Nephron progenitor cell (in vitro differentiated cells): Measurements from ENCODE around the gene TMEM87A.
"Not testable (repeated sequence)": the region's sequence is repeated elsewhere in the genome, so short reads cannot be mapped to it uniquely, and the experiment has no call there.

Experiments
- DNase-seq: peaks from one replicate; pipeline ENCODE4 v3.0.0; 2021
- H3K27ac Mint-ChIP-seq: 2 replicates; pipeline ENCODE4 v1.8.0; 2021; ENCODE audit warnings: mild to moderate bottlenecking, moderate library complexity, mixed read lengths
- H3K27me3 Mint-ChIP-seq: 2 replicates; pipeline ENCODE4 v1.8.0; 2021; ENCODE audit warnings: mild to moderate bottlenecking, low read depth, mixed read lengths; ENCODE audit not compliant: poor library complexity
- H3K36me3 Mint-ChIP-seq: 2 replicates; pipeline ENCODE4 v1.8.0; 2021; ENCODE audit warnings: low read depth, mixed read lengths
- H3K4me1 Mint-ChIP-seq: 2 replicates; pipeline ENCODE4 v1.8.0; 2021; ENCODE audit warnings: mixed read lengths
- H3K4me3 Mint-ChIP-seq: 2 replicates; pipeline ENCODE4 v1.8.0; 2021; ENCODE audit warnings: mild to moderate bottlenecking, moderate library complexity, mixed read lengths
- H3K9me3 Mint-ChIP-seq: 2 replicates; pipeline ENCODE4 v1.8.0; 2021; ENCODE audit warnings: mild to moderate bottlenecking, moderate library complexity, mixed read lengths
- TF ChIP-seq, protein P1 (sequence below): fragments of 200-600 bp; sonication (generic); IDR thresholded peaks from 2 replicates; pipeline ENCODE4 v1.5.0; 2021; ENCODE audit warnings: antibody characterized with exemption

Gene TMEM87A

DNA sequence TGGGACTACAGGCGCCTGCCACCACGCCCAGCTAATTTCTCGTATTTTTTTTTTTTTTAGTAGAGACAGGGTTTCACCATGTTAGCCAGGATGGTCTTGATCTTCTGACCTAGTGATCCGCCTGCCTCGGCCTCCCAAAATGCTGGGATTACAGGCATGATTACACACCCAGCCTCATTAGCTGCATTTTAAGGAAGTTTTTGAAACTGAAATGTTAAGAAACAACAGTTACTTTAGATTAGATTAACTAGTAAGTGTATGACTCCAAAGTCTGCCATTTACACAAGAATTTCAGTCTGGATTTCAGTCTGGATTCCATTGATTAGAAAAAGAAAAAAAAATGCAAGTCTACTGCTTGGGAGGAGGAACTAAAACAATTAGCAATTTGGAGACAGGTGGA lies 40.6 kb downstream of the TMEM87A start:
- no peak overlapping the region for H3K4me3 Mint-ChIP-seq
- H3K27ac Mint-ChIP-seq = no peak overlapping the region
- no peaks in the 10 kb centered on the region for H3K4me1 Mint-ChIP-seq
- DNase-seq = no peak
- H3K27me3 Mint-ChIP-seq = no peaks in the 10 kb centered on the region
- H3K9me3 Mint-ChIP-seq = no peaks in the 10 kb centered on the region
- peaks cover 56% of the 10 kb centered on the region for H3K36me3 Mint-ChIP-seq
- TF ChIP-seq, protein P1, sequence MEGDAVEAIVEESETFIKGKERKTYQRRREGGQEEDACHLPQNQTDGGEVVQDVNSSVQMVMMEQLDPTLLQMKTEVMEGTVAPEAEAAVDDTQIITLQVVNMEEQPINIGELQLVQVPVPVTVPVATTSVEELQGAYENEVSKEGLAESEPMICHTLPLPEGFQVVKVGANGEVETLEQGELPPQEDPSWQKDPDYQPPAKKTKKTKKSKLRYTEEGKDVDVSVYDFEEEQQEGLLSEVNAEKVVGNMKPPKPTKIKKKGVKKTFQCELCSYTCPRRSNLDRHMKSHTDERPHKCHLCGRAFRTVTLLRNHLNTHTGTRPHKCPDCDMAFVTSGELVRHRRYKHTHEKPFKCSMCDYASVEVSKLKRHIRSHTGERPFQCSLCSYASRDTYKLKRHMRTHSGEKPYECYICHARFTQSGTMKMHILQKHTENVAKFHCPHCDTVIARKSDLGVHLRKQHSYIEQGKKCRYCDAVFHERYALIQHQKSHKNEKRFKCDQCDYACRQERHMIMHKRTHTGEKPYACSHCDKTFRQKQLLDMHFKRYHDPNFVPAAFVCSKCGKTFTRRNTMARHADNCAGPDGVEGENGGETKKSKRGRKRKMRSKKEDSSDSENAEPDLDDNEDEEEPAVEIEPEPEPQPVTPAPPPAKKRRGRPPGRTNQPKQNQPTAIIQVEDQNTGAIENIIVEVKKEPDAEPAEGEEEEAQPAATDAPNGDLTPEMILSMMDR = no peak

DNA sequence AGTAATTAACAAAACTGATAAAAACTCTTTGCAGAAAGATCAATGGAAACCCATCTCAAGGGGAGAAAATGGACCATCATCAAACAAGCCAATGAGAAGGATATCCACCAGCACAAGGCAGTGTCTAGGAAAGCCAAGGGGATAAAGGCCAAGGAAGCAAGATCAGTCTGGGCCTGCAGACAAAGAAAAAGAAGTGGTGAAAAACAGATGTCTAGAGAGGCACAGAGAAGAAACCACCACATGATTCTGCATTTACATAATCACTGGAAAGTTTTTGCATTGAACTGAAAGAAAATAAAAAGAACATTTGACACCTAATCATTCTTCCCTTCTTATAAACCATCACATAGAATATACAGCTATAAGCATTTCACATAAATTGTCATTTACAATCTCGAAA lies 42.1 kb downstream of the TMEM87A start:
- H3K9me3 Mint-ChIP-seq = no peaks in the 10 kb centered on the region
- H3K4me1 Mint-ChIP-seq = no peaks in the 10 kb centered on the region
- TF ChIP-seq, protein P1 = no peak
- H3K27me3 Mint-ChIP-seq = no peaks in the 10 kb centered on the region
- DNase-seq = no peak
- no peak overlapping the region for H3K27ac Mint-ChIP-seq
- H3K4me3 Mint-ChIP-seq = no peak overlapping the region
- peaks cover 51% of the 10 kb centered on the region for H3K36me3 Mint-ChIP-seq

DNA sequence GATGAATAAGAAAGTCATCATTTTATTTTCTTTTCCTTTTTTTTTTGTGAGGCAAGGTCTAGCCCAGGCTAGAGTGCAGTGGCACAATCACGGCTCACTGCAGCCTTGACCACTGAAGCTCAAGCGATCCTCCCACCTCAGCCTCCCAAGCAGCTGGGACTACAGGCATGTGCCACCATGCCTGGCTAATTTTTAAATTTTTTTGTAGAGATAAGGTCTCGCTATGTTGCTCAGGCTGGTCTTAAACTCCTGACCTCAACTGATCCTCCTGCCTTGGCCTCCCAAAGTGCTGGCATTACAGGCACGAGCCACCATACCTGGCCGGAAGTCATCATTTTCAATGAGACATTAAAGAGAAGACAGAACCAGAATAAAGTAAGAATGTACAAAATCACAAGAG lies 44.3 kb downstream of the TMEM87A start:
- not testable (repeated sequence) for H3K4me3 Mint-ChIP-seq, DNase-seq, H3K4me1 Mint-ChIP-seq, H3K9me3 Mint-ChIP-seq, H3K27me3 Mint-ChIP-seq
- Mint-ChIP-seq H3K36me3 (peaks cover 52% of the 10 kb centered on the region), H3K27ac (peak overlapping the region; percentile 1)

DNA sequence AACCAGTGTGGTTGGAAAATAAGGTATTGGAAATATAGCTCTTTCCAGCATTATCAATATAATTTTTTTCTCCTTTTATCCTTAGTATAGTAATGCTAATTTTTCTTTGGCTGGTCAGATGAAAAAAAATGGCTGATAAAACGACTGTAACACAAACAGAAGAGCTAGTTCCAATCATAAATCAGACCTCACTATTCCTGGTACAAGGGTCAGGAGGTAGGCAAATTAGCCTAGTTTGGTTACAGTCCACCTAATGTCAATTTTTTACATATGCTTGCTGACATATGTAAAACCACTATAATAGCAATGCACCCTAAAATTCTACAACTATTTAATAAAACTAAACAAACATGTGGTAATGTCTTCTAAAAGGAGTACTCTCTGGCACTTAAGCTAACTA lies 45.2 kb downstream of the TMEM87A start:
- Mint-ChIP-seq H3K9me3 (no peaks in the 10 kb centered on the region), H3K27me3 (no peaks in the 10 kb centered on the region), H3K4me1 (no peaks in the 10 kb centered on the region), H3K27ac (no peak overlapping the region), H3K4me3 (no peak overlapping the region), H3K36me3 (peaks cover 60% of the 10 kb centered on the region)
- DNase-seq = no peak
- TF ChIP-seq, protein P1 = no peak

DNA sequence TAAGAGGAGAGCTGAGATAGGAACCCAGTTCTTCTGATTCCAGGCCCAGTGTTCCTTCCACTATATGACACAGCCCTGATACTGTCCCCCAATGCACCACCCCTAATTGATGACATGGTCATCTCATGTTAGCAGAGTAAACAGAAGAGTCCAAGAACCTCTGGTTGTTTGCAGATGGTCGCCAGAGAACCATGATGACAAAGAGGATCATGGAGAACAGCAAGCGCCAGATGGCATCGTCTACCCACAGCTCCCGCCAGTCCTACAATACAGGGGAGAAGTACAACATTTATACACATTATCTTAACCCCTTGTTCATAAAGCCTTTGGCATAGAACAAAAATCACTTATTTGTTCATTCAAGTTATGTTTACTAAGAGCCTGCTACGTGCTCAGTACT lies 46.6 kb downstream of the TMEM87A start:
- no peak overlapping the region for H3K4me3 Mint-ChIP-seq
- H3K36me3 Mint-ChIP-seq = peaks cover 62% of the 10 kb centered on the region
- no peaks in the 10 kb centered on the region for H3K4me1 Mint-ChIP-seq
- DNase-seq = no peak
- no peaks in the 10 kb centered on the region for H3K27me3 Mint-ChIP-seq
- TF ChIP-seq, protein P1 = no peak
- no peaks in the 10 kb centered on the region for H3K9me3 Mint-ChIP-seq
- no peak overlapping the region for H3K27ac Mint-ChIP-seq

DNA sequence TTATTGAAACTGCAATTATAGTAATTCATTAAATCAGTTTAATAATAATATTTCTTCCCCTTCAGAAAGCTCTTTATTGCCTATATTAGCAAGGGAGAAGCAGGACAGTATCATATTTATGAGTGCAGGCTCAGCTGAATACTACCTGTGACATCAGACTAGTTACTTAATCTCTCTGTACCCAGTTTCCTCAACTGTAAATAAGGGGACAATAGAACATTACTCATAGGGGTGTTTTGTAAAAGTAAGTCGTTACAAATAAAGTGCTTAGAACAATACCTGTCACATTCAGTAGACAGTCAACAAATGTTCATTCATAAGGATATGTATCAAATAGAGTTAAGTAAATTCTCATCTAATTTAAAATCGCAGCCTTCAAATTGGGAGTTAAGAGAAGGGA lies 53.0 kb downstream of the TMEM87A start:
- Mint-ChIP-seq H3K27ac (no peak overlapping the region), H3K4me1 (no peaks in the 10 kb centered on the region), H3K9me3 (no peaks in the 10 kb centered on the region), H3K4me3 (no peak overlapping the region), H3K27me3 (no peaks in the 10 kb centered on the region), H3K36me3 (peaks cover 89% of the 10 kb centered on the region)
- no peak for DNase-seq
- TF ChIP-seq, protein P1 = no peak
